Germinal center (tissue), 1 donor: ENCODE data around the gene MED13L.
"Not testable (repeated sequence)": the region's sequence is repeated elsewhere in the genome, so short reads cannot be mapped to it uniquely, and the experiment has no call there.

Source experiments
- DNase-seq: peaks from one replicate; pipeline ENCODE4 v3.0.0; 2012; ENCODE audit warnings: mixed read lengths, low spot score

The MED13L gene

GRCh38 chr12:116303066-116303465, 25.6 kb upstream of the MED13L start:
- no peak for DNase-seq

GRCh38 chr12:116302166-116303058, 24.9 kb upstream of the MED13L start:
- DNase-seq: no peak

GRCh38 chr12:116301621-116302020, 24.1 kb upstream of the MED13L start:
- no peak for DNase-seq

- no peak for DNase-seq
Measured at GRCh38 chr12:116299665-116300328, 22.3 kb upstream of the MED13L start.

GRCh38 chr12:116299064-116299463, 21.6 kb upstream of the MED13L start:
- no peak for DNase-seq

GRCh38 chr12:116298578-116298977, 21.1 kb upstream of the MED13L start:
- DNase-seq: no peak

- no peak for DNase-seq
Measured at GRCh38 chr12:116297224-116297834, 19.8 kb upstream of the MED13L start.

GRCh38 chr12:116295327-116296263, 18.1 kb upstream of the MED13L start:
- no peak for DNase-seq

GRCh38 chr12:116294454-116295165, 17.1 kb upstream of the MED13L start:
- DNase-seq: no peak

GRCh38 chr12:116293687-116294453, 16.4 kb upstream of the MED13L start:
- no peak for DNase-seq

- no peak for DNase-seq
Measured at GRCh38 chr12:116291218-116291617, 13.7 kb upstream of the MED13L start.

- DNase-seq: no peak
Measured at GRCh38 chr12:116288735-116289134, 11.2 kb upstream of the MED13L start.

- DNase-seq: no peak
Measured at GRCh38 chr12:116287842-116288301, 10.4 kb upstream of the MED13L start.

- DNase-seq: no peak
Measured at GRCh38 chr12:116284396-116284795, 6.9 kb upstream of the MED13L start.

- DNase-seq: not testable (repeated sequence)
Measured at GRCh38 chr12:116283881-116284280, 6.4 kb upstream of the MED13L start.

- DNase-seq: no peak
Measured at GRCh38 chr12:116282371-116283286, 5.1 kb upstream of the MED13L start.

- DNase-seq: no peak
Measured at GRCh38 chr12:116280595-116281290, 3.2 kb upstream of the MED13L start.

- DNase-seq: no peak
Measured at GRCh38 chr12:116278667-116279066, 1.2 kb upstream of the MED13L start.

GRCh38 chr12:116278279-116278626, 760 bp upstream of the MED13L start:
- DNase-seq: no peak
